ACC112 (cell line): ENCODE measurements around the gene BICDL2.
"Not testable (repeated sequence)": the region's sequence is repeated elsewhere in the genome, so short reads cannot be mapped to it uniquely, and the experiment has no call there.

Experiments used
- H2AFZ ChIP-seq: fragments of 200-600 bp; sonication (generic); one replicate; pipeline ENCODE4 v1.6.0; 2017; ENCODE audit warnings: antibody characterized with exemption, low read length; ENCODE audit not compliant: unreplicated experiment
- H3K27ac ChIP-seq: fragments of 200-600 bp; sonication (generic); 2 replicates; pipeline ENCODE4 v1.5.1; 2014; ENCODE audit warnings: low read depth, mild to moderate bottlenecking, antibody characterized with exemption, low read length, moderate library complexity
- H3K27me3 ChIP-seq: fragments of 200-600 bp; sonication (generic); 2 replicates; pipeline ENCODE4 v1.6.1; 2014; ENCODE audit warnings: mild to moderate bottlenecking, antibody characterized with exemption, low read length, moderate library complexity, mixed read lengths; ENCODE audit not compliant: insufficient read depth
- H3K36me3 ChIP-seq: fragments of 200-600 bp; sonication (generic); 2 replicates; pipeline ENCODE4 v1.6.1; 2016; ENCODE audit warnings: mild to moderate bottlenecking, antibody characterized with exemption, low read length, moderate library complexity, mixed read lengths; ENCODE audit not compliant: insufficient read depth
- H3K4me1 ChIP-seq: fragments of 200-600 bp; sonication (generic); one replicate; pipeline ENCODE4 v1.6.1; 2016; ENCODE audit warnings: low read length, mixed read lengths; ENCODE audit not compliant: insufficient read depth, unreplicated experiment, control insufficient read depth
- H3K4me3 ChIP-seq: fragments of 200-600 bp; sonication (generic); 2 replicates; pipeline ENCODE4 v1.5.1; 2014; ENCODE audit warnings: mild to moderate bottlenecking, low read depth, low read length
- H3K79me2 ChIP-seq: fragments of 200-600 bp; sonication (generic); one replicate; pipeline ENCODE4 v1.6.0; 2016; ENCODE audit warnings: low read length; ENCODE audit not compliant: control insufficient read depth, unreplicated experiment, insufficient read depth

The BICDL2 gene

DNA sequence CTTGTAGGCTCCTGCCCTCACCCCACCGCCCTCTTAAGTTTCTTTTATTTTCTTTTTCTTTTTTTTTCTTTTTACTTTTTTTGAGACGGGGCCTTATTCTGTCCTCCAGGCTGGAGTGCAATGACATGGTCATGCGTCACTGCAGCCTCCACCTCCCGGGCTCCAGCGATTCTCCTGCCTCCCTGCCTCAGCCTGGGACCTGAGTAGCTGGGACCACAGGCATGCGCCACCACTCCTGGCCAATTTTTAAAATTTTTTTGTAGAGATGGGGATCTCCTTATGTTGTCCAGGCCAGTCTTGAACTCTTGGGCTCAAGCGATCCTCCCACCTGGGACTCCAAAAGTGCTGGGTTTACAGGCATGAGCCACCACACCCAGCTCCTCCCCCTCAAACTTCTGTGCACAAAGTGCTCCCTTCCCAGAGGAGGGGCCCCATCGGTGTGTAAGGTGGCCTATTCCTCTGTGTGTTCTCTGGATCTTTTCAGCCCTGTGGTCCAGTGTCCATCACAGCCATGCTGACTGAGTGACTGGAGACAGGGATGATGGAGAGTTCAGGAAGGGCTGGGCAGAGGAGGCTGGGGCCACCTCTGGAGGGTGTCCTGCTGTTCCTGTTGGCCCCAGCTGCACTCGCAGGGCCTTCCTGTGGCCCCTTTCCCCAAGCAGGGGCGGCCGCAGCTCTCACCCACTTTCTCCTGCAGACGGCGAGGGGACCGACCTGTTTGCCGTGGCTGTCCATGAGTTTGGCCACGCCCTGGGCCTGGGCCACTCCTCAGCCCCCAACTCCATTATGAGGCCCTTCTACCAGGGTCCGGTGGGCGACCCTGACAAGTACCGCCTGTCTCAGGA is 19.8 kb upstream of the BICDL2 start:
- H3K27ac ChIP-seq = no peak overlapping the region

DNA sequence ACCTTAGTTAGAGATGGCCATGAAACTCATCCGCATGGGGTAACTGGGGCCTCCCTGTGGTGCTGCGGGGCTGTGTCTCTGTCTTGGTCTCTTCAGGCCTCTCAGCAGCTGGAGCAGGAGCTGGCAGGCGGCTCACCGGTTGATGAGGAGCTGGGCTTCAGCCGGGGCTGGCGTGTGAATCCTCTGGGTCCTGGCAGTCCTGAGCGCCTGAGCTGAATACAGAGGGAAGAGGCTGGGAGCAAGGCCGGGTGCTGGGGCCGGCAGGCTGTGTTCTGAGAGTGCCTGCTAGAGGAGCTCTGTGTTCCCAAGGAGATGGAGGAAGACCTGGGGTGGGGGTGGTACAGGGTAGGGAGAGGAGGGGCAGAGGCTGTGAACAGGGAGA is 19.0 kb upstream of the BICDL2 start:
- H3K79me2 ChIP-seq, H3K27ac ChIP-seq, H3K27me3 ChIP-seq, H2AFZ ChIP-seq, H3K36me3 ChIP-seq, H3K4me3 ChIP-seq: not testable (repeated sequence)
- H3K4me1 ChIP-seq = peaks cover 10% of the 10 kb centered on the region

More for the DNA sequence above, 19.8 kb upstream of the BICDL2 start:
- H3K27me3 ChIP-seq = no peaks in the 10 kb centered on the region
- H3K36me3 ChIP-seq = no peaks in the 10 kb centered on the region
- no peak overlapping the region for H2AFZ ChIP-seq
- H3K79me2 ChIP-seq = no peaks in the 10 kb centered on the region
- H3K4me3 ChIP-seq = no peak overlapping the region
- H3K4me1 ChIP-seq = peaks cover 10% of the 10 kb centered on the region

DNA sequence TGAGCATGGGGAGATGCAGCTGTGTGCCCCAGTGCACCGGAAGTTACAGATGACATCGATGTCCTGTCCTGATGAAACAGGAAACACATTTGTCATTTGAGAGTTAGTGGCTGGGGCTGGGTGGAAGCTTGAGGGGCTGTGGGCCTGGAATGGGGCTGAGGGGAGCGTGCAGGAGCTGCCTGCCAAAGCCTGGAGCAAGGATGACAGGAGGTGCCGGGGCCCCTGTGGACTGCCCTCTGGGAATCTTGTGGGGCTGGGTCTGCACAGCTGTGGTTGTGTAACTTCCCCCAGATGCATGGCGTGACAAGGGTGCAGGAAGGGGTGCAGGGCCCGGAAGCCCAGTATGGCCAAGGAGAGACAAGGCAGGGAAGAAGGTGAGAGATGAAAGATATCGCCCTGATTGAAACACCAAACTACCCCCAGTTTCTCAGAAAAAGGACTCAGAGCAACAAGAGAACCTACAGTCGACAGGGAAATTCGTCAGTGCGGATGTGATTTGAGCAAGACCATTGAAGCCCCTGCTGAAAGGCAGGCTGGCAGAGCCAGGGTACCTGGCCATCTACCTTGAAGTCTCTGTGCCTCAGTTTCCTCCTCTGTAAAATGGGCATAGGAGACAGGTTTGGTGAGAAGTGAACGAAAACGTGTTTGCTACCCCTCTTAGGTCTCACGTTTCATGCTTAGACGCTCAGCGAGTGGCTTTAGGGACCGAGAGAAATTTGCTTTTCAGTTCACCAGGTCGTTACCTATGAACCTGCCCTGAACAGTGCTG is 18.4 kb upstream of the BICDL2 start:
- H3K4me1 ChIP-seq = peaks cover 10% of the 10 kb centered on the region
- H3K36me3 ChIP-seq = no peaks in the 10 kb centered on the region
- no peak overlapping the region for H3K27ac ChIP-seq
- no peaks in the 10 kb centered on the region for H3K79me2 ChIP-seq
- no peak overlapping the region for H2AFZ ChIP-seq
- H3K4me3 ChIP-seq = no peak overlapping the region
- H3K27me3 ChIP-seq = no peaks in the 10 kb centered on the region

DNA sequence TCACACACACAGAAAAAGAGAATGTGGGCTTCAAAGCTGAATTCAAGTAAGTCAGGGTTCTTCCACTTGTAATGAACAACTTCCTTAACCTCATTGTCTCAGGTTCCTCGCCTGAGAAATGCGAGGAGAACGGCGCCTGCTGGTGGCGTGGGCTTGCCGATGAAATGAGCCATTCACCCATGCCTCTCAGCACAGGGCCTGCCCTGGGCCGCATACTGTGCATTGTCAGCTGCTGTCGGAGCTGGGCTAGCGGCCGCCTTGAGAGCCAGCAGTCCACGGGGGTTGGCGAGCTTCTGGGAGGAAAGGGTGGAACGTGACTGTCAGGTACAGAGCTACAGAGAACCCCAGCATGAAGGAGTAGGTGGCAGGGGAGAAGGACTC is 16.6 kb upstream of the BICDL2 start:
- H2AFZ ChIP-seq, H3K27ac ChIP-seq, H3K36me3 ChIP-seq, H3K4me1 ChIP-seq, H3K4me3 ChIP-seq, H3K27me3 ChIP-seq, H3K79me2 ChIP-seq: not testable (repeated sequence)

DNA sequence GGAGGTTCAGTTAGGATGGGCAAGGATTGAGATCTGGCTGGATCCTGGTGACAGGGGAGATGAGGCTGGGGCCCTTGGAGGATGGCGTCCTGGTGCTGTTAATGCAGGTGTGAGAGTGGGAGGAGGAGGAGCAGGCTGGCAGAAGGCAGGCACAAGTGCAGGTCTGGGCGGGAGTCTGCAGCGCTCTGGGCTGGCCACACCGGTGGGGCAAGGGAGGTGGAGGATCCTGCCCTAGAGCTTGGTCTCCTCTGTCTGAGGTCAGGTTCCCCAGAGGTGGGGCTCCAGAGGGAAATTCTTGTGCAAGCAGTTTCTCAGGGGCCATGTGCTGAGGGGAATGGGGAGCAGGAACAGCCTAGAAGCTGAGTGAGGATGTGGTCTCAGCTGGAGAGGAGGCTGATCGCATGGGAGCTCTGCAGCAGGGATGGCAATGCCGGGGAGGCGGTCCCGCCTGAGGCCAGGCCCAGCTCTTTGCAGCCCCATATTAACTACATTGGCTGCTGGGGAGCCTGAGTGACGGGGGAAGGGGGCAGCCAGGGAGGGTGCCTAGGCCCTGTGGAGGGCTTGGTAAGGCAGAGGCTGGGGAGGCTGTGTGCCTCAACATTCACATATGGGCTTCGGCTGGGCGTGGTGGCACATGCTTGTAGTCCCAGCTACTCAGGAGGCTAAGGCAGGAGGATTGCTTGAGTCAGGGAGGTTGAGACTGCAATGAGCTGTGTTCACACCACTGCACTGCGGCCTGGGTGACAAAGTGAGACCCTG is 16.0 kb upstream of the BICDL2 start:
- H3K4me3 ChIP-seq, H3K79me2 ChIP-seq, H3K27ac ChIP-seq, H3K36me3 ChIP-seq, H3K27me3 ChIP-seq, H2AFZ ChIP-seq, H3K4me1 ChIP-seq: not testable (repeated sequence)

DNA sequence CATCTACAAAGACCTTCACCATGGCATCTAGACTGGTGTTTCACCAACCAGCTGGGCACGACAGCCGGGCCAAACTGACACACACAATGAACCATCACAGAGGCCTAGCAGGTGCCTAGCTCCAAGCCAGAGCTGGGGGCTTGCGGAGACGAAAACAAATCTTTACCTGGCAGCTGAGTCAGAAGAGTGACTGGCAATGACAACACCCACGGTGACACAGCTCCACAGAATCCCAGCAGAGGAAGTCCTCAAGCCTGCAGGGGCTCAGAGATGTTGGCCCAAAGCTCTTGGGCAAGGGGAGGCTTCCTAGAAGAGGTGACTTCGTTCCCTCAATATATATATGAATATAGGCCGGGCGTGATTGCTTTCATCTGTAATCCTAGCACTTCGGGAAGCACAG is 14.8 kb upstream of the BICDL2 start:
- H3K27ac ChIP-seq = no peak overlapping the region
- H3K27me3 ChIP-seq = peaks cover 20% of the 10 kb centered on the region
- H3K4me1 ChIP-seq = no peaks in the 10 kb centered on the region
- H2AFZ ChIP-seq = no peak overlapping the region
- no peaks in the 10 kb centered on the region for H3K36me3 ChIP-seq
- no peak overlapping the region for H3K4me3 ChIP-seq
- H3K79me2 ChIP-seq = no peaks in the 10 kb centered on the region

DNA sequence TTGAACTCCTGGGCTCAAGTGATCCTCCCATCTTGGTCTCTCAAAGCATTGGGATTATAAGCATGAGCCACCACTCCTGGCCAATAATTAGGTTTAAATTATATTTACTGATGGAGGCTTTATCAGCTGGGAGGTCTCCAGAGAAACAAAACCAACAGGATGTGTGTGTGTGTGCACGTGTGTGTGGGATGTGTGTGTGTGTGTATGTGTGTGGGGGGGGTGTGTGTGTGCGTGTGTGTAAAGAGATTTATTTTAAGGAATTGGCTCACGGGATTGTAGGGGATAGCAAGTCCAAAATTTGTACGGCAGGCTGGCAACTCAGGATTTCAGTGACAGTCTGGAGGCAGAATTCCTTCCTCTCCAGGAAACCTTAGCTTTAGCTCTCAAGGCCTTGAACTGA is 14.3 kb upstream of the BICDL2 start:
- H3K4me1 ChIP-seq = no peaks in the 10 kb centered on the region
- H3K36me3 ChIP-seq = no peaks in the 10 kb centered on the region
- H3K79me2 ChIP-seq = no peaks in the 10 kb centered on the region
- peaks cover 25% of the 10 kb centered on the region for H3K27me3 ChIP-seq
- H2AFZ ChIP-seq = no peak overlapping the region
- no peak overlapping the region for H3K27ac ChIP-seq
- no peak overlapping the region for H3K4me3 ChIP-seq

DNA sequence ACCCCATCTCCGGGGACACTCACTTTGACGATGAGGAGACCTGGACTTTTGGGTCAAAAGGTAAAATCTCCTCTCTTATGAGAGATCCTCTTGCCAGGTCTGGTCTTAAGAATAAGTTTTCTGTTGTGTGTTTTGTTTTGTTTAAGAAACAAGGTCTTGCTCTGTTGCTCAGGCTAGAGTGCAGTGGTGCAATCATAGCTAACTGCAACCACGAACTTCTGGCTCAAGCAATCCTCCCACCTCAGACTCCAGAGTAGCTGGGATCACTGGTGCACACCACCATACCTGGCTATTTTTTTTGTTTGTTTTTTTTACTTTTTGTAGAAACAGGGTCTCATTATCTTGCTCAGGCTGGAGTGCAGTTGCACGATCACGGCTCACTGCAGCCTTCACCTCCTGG is 13.7 kb upstream of the BICDL2 start:
- no peaks in the 10 kb centered on the region for H3K36me3 ChIP-seq
- peaks cover 29% of the 10 kb centered on the region for H3K27me3 ChIP-seq
- no peaks in the 10 kb centered on the region for H3K4me1 ChIP-seq
- H3K27ac ChIP-seq = no peak overlapping the region
- H3K4me3 ChIP-seq = no peak overlapping the region
- no peaks in the 10 kb centered on the region for H3K79me2 ChIP-seq
- H2AFZ ChIP-seq = no peak overlapping the region

DNA sequence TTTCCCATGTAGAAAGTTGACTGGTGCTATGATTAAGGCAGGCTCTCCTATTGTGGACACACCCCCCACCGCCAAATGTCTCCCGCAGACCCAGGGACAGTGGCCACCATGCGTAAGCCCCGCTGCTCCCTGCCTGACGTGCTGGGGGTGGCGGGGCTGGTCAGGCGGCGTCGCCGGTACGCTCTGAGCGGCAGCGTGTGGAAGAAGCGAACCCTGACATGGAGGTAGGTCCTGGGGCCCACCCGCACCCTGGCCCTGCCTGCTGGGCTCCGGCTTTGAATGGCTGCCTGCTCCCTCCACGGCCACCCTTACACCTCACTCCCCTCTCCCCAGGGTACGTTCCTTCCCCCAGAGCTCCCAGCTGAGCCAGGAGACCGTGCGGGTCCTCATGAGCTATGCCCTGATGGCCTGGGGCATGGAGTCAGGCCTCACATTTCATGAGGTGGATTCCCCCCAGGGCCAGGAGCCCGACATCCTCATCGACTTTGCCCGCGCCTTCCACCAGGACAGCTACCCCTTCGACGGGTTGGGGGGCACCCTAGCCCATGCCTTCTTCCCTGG is 13.3 kb upstream of the BICDL2 start:
- H3K79me2 ChIP-seq = no peaks in the 10 kb centered on the region
- H3K27me3 ChIP-seq = peaks cover 31% of the 10 kb centered on the region
- no peak overlapping the region for H2AFZ ChIP-seq
- no peak overlapping the region for H3K4me3 ChIP-seq
- H3K36me3 ChIP-seq = no peaks in the 10 kb centered on the region
- no peak overlapping the region for H3K27ac ChIP-seq
- no peaks in the 10 kb centered on the region for H3K4me1 ChIP-seq

DNA sequence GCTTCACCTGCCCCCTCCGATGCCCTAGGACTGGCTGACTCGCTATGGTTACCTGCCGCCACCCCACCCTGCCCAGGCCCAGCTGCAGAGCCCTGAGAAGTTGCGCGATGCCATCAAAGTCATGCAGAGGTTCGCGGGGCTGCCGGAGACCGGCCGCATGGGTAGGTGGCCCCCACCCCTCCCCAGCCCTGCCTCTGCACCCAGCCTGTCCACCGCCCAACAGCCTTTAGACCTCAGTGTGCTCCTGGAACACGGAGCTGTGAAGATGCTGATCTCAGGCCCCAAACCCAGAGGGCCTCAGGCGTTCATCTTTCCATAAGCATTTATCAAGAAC is 10.6 kb upstream of the BICDL2 start:
- H2AFZ ChIP-seq = no peak overlapping the region
- peaks cover 31% of the 10 kb centered on the region for H3K27me3 ChIP-seq
- H3K4me3 ChIP-seq = no peak overlapping the region
- H3K36me3 ChIP-seq = no peaks in the 10 kb centered on the region
- no peaks in the 10 kb centered on the region for H3K4me1 ChIP-seq
- H3K79me2 ChIP-seq = no peaks in the 10 kb centered on the region
- H3K27ac ChIP-seq = no peak overlapping the region
